ENCODE measurements around the gene ARHGEF7.
A peak's percentile ranks its signal among the peaks of the same experiment; 100 is the strongest.
"Not testable (repeated sequence)": the region's sequence is repeated elsewhere in the genome, so short reads cannot be mapped to it uniquely, and the experiment has no call there.

Gene ARHGEF7, protein sequence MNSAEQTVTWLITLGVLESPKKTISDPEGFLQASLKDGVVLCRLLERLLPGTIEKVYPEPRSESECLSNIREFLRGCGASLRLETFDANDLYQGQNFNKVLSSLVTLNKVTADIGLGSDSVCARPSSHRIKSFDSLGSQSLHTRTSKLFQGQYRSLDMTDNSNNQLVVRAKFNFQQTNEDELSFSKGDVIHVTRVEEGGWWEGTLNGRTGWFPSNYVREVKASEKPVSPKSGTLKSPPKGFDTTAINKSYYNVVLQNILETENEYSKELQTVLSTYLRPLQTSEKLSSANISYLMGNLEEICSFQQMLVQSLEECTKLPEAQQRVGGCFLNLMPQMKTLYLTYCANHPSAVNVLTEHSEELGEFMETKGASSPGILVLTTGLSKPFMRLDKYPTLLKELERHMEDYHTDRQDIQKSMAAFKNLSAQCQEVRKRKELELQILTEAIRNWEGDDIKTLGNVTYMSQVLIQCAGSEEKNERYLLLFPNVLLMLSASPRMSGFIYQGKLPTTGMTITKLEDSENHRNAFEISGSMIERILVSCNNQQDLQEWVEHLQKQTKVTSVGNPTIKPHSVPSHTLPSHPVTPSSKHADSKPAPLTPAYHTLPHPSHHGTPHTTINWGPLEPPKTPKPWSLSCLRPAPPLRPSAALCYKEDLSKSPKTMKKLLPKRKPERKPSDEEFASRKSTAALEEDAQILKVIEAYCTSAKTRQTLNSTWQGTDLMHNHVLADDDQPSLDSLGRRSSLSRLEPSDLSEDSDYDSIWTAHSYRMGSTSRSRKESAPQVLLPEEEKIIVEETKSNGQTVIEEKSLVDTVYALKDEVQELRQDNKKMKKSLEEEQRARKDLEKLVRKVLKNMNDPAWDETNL

DNA sequence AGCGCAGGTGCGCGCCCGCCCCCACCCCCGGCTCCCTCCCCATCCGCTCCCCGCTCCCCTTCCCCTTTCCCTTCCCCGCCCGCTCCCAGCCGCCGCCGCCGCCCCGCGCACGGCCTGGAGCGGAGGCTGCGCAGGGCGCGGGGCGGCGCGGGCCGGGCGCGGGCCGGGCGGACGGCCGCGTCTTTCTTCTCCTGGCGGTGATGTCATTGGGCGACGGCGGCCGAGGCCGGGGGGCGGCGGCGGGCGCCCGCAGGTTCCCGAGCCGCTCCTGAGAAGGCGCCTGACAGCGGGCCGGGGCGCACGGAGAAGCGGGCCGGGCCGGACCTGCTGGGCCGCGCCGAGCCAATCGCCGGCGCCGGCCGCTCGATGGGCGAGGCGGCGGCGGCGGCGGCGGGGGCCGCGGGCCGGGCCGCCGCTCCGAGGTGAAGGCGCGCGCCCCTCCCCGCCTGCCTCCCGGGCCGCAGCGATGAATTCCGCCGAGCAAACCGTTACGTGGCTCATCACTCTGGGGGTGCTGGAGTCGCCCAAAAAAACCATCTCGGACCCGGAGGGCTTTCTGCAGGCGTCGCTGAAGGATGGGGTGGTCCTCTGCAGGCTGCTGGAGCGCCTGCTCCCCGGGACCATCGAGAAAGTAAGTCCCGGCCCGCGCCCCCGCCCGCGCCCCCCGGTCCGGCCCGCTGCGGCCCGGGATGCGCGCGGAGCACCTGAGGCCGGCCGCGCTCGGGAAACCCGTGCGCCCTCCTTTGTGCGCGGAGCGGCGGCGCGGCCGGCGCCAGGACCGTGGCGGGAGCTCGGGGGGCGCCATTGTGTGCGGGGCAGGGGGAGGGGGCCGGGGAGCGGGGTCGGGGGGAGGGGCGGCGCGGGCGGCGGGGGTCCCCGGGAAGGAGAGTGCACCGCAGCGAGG is at the start of gene ARHGEF7:
Gene ARHGEF7, plus strand, starts transcription at position 250 of the 904 bp plus-strand sequence. Its CDS starts 217 bp downstream, at position 467.
- H3K27me3 Mint-ChIP-seq = peaks cover 56% of the 10 kb centered on the region
- H3K36me3 Mint-ChIP-seq = no peaks in the 10 kb centered on the region
- peaks cover 16% of the 10 kb centered on the region for H3K4me1 Mint-ChIP-seq
- H3K4me3 Mint-ChIP-seq = peak within 1 kb of the TSS; percentile 90
- no peak within 1 kb of the TSS for H3K27ac Mint-ChIP-seq
- H3K9me3 Mint-ChIP-seq = no peaks in the 10 kb centered on the region

DNA sequence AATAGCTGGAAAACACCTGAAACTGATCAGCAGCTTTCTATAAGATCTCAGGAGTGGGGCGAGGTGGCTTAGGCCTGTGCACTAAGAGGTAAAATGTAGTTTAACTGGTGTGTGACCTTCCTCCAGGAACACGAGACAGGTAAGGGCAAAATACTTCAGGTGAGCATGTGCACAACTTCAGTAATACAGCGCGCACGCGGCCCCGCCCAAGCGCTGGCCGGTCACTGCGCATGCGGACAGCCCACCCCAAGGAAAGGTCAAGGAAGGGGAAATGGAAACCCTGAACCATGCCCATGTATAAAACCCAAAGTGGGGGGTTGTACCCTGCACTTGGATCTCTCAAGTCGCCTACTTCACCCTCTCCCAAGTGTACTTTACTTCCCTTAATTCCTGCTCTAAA is 49.4 kb upstream of the ARHGEF7 start:
- H3K27me3 Mint-ChIP-seq = peaks cover 26% of the 10 kb centered on the region

GRCh38 chr13:111066544-111066943 is 48.6 kb upstream of the ARHGEF7 start:
- peaks cover 23% of the 10 kb centered on the region for H3K27me3 Mint-ChIP-seq
- peak overlapping the region; percentile 79 for H3K4me3 Mint-ChIP-seq
- peaks cover 9% of the 10 kb centered on the region for H3K4me1 Mint-ChIP-seq
- H3K9me3 Mint-ChIP-seq = peaks cover 6% of the 10 kb centered on the region
- peak overlapping the region; percentile 63 for H3K27ac Mint-ChIP-seq
- peaks cover 3% of the 10 kb centered on the region for H3K36me3 Mint-ChIP-seq

More for the DNA sequence above, 49.4 kb upstream of the ARHGEF7 start:
- Mint-ChIP-seq H3K36me3 (peaks cover 2% of the 10 kb centered on the region), H3K9me3 (peaks cover 2% of the 10 kb centered on the region), H3K27ac (no peak overlapping the region), H3K4me3 (no peak overlapping the region), H3K4me1 (peaks cover 9% of the 10 kb centered on the region)

- H3K36me3 Mint-ChIP-seq = peaks cover 5% of the 10 kb centered on the region
- peaks cover 6% of the 10 kb centered on the region for H3K9me3 Mint-ChIP-seq
- H3K4me1 Mint-ChIP-seq = peaks cover 9% of the 10 kb centered on the region
- H3K27ac Mint-ChIP-seq = no peak overlapping the region
- H3K4me3 Mint-ChIP-seq = peak overlapping the region; percentile 82
- H3K27me3 Mint-ChIP-seq = peaks cover 24% of the 10 kb centered on the region
Measured at GRCh38 chr13:111068009-111068350, 47.1 kb upstream of the ARHGEF7 start.

DNA sequence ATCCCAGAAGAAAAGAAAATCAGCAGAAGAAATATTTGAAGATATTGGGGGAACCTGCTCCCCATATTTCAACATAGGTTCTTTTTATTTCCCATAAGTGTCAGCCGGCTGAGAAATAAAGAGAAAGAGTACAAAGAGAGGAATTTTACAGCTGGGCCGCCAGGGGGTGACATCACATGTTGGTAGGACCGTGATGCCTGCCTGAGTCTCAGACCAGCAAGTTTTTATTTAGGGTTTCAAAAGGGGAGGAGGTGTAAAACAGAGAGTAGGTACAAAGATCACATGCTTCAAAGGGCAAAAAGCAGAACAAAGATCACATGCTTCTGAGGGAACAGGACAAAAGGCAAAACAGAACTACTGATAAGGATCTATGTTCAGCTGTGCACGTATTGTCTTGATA is 44.0 kb upstream of the ARHGEF7 start:
- H3K4me3 Mint-ChIP-seq, H3K36me3 Mint-ChIP-seq, H3K27ac Mint-ChIP-seq, H3K4me1 Mint-ChIP-seq: not testable (repeated sequence)
- Mint-ChIP-seq H3K27me3 (peaks cover 13% of the 10 kb centered on the region), H3K9me3 (peaks cover 27% of the 10 kb centered on the region)

- not testable (repeated sequence) for H3K4me1 Mint-ChIP-seq, H3K27me3 Mint-ChIP-seq, H3K36me3 Mint-ChIP-seq, H3K4me3 Mint-ChIP-seq, H3K27ac Mint-ChIP-seq
- peaks cover 27% of the 10 kb centered on the region for H3K9me3 Mint-ChIP-seq
Measured at GRCh38 chr13:111071526-111071925, 43.6 kb upstream of the ARHGEF7 start.

DNA sequence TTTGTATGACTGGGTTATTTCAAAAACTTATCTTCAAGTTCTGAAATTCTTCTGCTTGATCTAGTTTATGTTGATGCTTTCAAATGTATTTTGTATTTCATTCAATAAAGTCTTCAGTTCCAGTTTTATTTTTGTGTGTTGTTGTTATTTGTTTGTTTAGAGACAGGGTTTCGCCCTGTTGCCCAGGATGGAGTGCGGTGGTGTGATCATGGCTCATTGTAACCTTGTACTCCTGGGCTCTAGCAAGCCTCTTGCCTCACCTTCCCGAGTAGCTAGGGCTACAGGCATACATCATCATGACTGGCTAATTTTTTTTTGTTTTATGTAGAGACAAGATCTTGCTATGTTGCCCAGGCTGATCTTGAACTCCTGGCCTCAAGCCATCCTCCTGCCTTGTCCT is 40.3 kb upstream of the ARHGEF7 start:
- Mint-ChIP-seq H3K4me3 (no peak overlapping the region), H3K9me3 (peaks cover 27% of the 10 kb centered on the region), H3K27ac (no peak overlapping the region), H3K4me1 (no peaks in the 10 kb centered on the region), H3K27me3 (peaks cover 6% of the 10 kb centered on the region), H3K36me3 (peaks cover 3% of the 10 kb centered on the region)

GRCh38 chr13:111076155-111077013 is 38.7 kb upstream of the ARHGEF7 start:
- peaks cover 2% of the 10 kb centered on the region for H3K36me3 Mint-ChIP-seq
- H3K27me3 Mint-ChIP-seq = peaks cover 6% of the 10 kb centered on the region
- H3K4me3 Mint-ChIP-seq = no peak overlapping the region
- no peaks in the 10 kb centered on the region for H3K4me1 Mint-ChIP-seq
- peaks cover 20% of the 10 kb centered on the region for H3K9me3 Mint-ChIP-seq
- no peak overlapping the region for H3K27ac Mint-ChIP-seq

GRCh38 chr13:111079375-111079774 is 35.7 kb upstream of the ARHGEF7 start:
- no peak overlapping the region for H3K4me3 Mint-ChIP-seq
- no peak overlapping the region for H3K27ac Mint-ChIP-seq
- H3K4me1 Mint-ChIP-seq = no peaks in the 10 kb centered on the region
- peaks cover 2% of the 10 kb centered on the region for H3K27me3 Mint-ChIP-seq
- no peaks in the 10 kb centered on the region for H3K36me3 Mint-ChIP-seq
- peaks cover 11% of the 10 kb centered on the region for H3K9me3 Mint-ChIP-seq

DNA sequence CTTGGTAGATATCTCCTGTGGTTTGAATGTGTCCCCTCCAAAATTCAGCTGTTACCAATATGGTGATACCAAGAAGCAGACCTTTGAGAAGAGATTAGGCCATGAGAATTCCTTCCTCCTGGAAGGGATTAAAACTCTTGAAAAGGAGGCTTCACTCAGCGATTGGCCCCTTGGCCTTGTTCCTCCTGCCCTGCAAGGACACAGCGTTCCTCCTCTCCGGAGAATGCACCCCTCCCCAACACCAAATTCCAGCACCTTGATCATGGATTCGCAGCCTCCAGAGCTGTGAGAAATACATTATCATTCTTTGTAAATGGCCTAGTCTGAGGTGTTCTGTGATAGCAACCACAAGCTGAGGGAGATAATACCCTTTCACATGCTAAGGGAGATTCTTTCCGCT is 34.5 kb upstream of the ARHGEF7 start:
- Mint-ChIP-seq H3K4me3 (no peak overlapping the region), H3K36me3 (no peaks in the 10 kb centered on the region), H3K27ac (no peak overlapping the region), H3K27me3 (peaks cover 2% of the 10 kb centered on the region), H3K9me3 (peaks cover 2% of the 10 kb centered on the region), H3K4me1 (no peaks in the 10 kb centered on the region)

DNA sequence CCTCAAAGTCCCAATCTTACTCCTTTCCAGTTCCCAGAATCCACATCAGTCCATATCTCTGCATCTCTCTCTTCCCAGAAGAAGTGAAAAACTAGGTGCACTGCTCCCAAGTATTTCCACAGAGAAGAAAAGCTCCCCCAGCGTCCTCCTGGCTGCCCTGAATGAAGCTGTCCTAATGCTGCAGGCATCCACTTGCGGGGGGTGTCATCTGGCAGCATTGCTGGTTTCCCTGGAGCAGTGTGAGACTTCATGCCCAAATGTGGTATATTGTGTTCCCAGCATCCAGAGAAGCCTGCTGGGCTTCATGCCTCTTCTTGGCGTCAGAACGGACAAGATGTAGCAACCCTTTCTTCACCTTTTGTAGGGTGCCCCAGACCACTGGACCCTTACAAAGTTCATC is 32.9 kb upstream of the ARHGEF7 start:
- Mint-ChIP-seq H3K36me3 (no peaks in the 10 kb centered on the region), H3K4me3 (no peak overlapping the region), H3K27ac (no peak overlapping the region), H3K27me3 (peaks cover 2% of the 10 kb centered on the region), H3K9me3 (no peaks in the 10 kb centered on the region), H3K4me1 (no peaks in the 10 kb centered on the region)

DNA sequence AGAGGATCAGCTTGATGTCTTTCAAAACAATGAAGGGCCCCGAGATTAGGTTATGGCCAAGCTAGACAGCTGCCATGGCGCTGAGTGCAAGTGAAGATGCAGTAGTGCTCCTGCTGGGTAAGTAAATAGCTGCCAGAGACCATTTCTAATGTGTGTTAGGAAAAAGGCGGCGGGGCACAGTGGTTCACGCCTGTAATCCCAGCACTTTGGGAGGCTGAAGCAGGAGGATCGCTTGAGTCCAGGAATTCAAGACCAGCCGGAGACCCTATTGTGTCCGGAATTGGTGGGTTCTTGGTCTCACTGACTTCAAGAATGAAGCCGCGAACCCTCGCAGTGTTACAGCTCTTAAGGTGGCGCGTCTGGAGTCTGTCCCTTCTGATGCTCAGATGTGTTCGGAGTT is 32.3 kb upstream of the ARHGEF7 start:
- not testable (repeated sequence) for H3K27me3 Mint-ChIP-seq, H3K27ac Mint-ChIP-seq, H3K4me3 Mint-ChIP-seq, H3K36me3 Mint-ChIP-seq, H3K9me3 Mint-ChIP-seq, H3K4me1 Mint-ChIP-seq

DNA sequence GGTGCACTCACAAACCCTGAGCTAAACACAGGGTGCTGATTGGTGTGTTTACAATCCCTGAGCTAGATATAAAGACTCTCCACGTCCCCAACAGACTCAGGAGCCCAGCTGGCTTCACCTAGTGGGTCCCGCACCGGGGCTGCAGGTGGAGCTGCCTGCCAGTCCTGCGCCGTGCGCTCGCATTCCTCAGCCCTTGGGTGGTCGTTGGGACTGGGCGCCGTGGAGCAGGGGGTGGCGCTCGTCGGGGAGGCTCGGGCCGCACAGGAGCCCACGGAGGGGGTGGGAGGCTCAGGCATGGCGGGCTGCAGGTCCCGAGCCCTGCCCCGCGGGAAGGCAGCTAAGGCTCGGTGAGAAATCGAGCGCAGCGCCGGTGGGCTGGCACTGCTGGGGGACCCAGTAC is 31.4 kb upstream of the ARHGEF7 start:
- H3K4me3 Mint-ChIP-seq, H3K9me3 Mint-ChIP-seq, H3K27ac Mint-ChIP-seq, H3K36me3 Mint-ChIP-seq, H3K4me1 Mint-ChIP-seq, H3K27me3 Mint-ChIP-seq: not testable (repeated sequence)

DNA sequence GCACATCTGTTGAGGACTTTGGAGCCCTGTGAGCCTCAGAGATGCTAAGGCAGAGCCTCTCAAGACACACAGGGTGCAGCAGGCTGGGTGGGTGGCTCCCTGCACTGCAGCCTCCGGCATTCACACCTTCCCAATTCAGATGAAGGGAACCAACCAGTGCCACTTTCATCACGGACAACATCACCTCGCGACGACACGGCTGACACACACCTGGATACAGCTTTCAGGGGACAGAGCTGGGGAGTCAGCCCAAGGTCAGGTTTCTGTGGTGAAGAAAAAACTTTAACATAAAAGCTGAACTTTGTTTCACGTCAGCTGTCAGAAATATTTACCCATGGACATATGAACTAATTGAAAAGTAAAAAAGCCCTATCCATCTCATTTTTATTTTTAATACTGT is 24.9 kb upstream of the ARHGEF7 start:
- no peaks in the 10 kb centered on the region for H3K36me3 Mint-ChIP-seq
- no peaks in the 10 kb centered on the region for H3K9me3 Mint-ChIP-seq
- no peak overlapping the region for H3K4me3 Mint-ChIP-seq
- H3K27ac Mint-ChIP-seq = no peak overlapping the region
- H3K4me1 Mint-ChIP-seq = no peaks in the 10 kb centered on the region
- H3K27me3 Mint-ChIP-seq = peaks cover 6% of the 10 kb centered on the region

- Mint-ChIP-seq H3K4me1 (no peaks in the 10 kb centered on the region), H3K27ac (no peak overlapping the region), H3K9me3 (no peaks in the 10 kb centered on the region), H3K36me3 (no peaks in the 10 kb centered on the region), H3K4me3 (no peak overlapping the region), H3K27me3 (peaks cover 18% of the 10 kb centered on the region)
Measured at GRCh38 chr13:111092685-111093084, 22.4 kb upstream of the ARHGEF7 start.

All from activated naive CD4-positive, alpha-beta T cell treated with anti-CD3 and anti-CD28 coated beads, Interleukin-2, amount 50 U/mL, for 24 hours (primary cell).